Calu3 (cell line): Measurements from ENCODE around the gene ZNF700. TPM values are rescaled to one million over a fixed set of nuclear protein-coding genes. Genes with fewer than 3 reads are reported as not detected.
A peak's percentile ranks its signal among the peaks of the same experiment; 100 is the strongest.

Source experiments
- BruUV-seq: library from RNA; stranded (reverse); fragments of 400-500 nt; replicated peaks from 2 replicates; lab custom pipeline; 2021; lab: Mats Ljungman, UMichigan
- CTCF ChIA-PET: fragments of 300-600 bp; sonication (Branson Sonifier 250); formaldehyde crosslinking; loops from one replicate; lab custom pipeline; 2022; ENCODE audit warnings: antibody characterized with exemption; lab: Charles Lee
- DNase-seq: peaks from one replicate; pipeline ENCODE4 v3.0.0; 2022
- H3K27ac Mint-ChIP-seq: one replicate; pipeline ENCODE4 v1.8.0; 2022; ENCODE audit warnings: mixed read lengths; ENCODE audit not compliant: unreplicated experiment
- H3K27me3 Mint-ChIP-seq: one replicate; pipeline ENCODE4 v1.8.0; 2022; ENCODE audit warnings: mixed read lengths; ENCODE audit not compliant: unreplicated experiment
- H3K36me3 Mint-ChIP-seq: one replicate; pipeline ENCODE4 v1.8.0; 2022; ENCODE audit warnings: mild to moderate bottlenecking, moderate library complexity, mixed read lengths; ENCODE audit not compliant: insufficient read depth, unreplicated experiment
- H3K4me1 Mint-ChIP-seq: one replicate; pipeline ENCODE4 v1.8.0; 2022; ENCODE audit warnings: mild to moderate bottlenecking, low read depth, mixed read lengths; ENCODE audit not compliant: unreplicated experiment
- H3K4me3 Mint-ChIP-seq: one replicate; pipeline ENCODE4 v1.8.0; 2022; ENCODE audit warnings: mild to moderate bottlenecking, low read depth, moderate library complexity, mixed read lengths; ENCODE audit not compliant: unreplicated experiment
- H3K9me3 Mint-ChIP-seq: one replicate; pipeline ENCODE4 v1.8.0; 2022; ENCODE audit warnings: low read depth, mixed read lengths; ENCODE audit not compliant: unreplicated experiment
- CTCF ChIP-seq: fragments of 200-600 bp; IDR thresholded peaks from one replicate; pipeline ENCODE4 v1.8.0; 2022; ENCODE audit warnings: antibody characterized with exemption; ENCODE audit not compliant: unreplicated experiment
- intact Hi-C: fragments of 100-400 bp; cut with micrococcal nuclease; formaldehyde crosslinking; loops from one replicate; pipeline ENCODE4 v1.10.0; 2022; ENCODE audit not compliant: unreplicated experiment
- total RNA-seq: library from RNA; stranded (reverse); gene quantifications from 2 replicates; pipeline ENCODE4 v1.2.3, GENCODE V29; 2022

ZNF700 gene
- total RNA-seq, 1 experiment from 2014 or later = 11.4 TPM

GRCh38 chr19:11963566-11964355 lies 38.9 kb downstream of the ZNF700 start:
- no TSS peak for BruUV-seq
- CTCF ChIA-PET = interaction anchor here (0.6 kb wide), 1 partner anchor 42 kb away, joined by 3 read pairs; no protein-coding TSS in a partner anchor
- Mint-ChIP-seq H3K4me3 (no peak overlapping the region), H3K4me1 (peaks cover 9% of the 10 kb centered on the region), H3K27ac (no peak overlapping the region), H3K27me3 (no peaks in the 10 kb centered on the region), H3K9me3 (peaks cover 6% of the 10 kb centered on the region), H3K36me3 (peaks cover 19% of the 10 kb centered on the region)
- DNase-seq = peak; percentile 26
- intact Hi-C loops = loop anchor here (2.0 kb wide), 1 partner anchor 177 kb away; the partner anchor contains the start of gene ZNF20
- TF ChIP-seq CTCF = no peak

- no TSS peak for BruUV-seq
- TF ChIP-seq CTCF = no peak
- no peak overlapping the region for H3K27ac Mint-ChIP-seq
- CTCF ChIA-PET = interaction anchor here (0.6 kb wide), 1 partner anchor 10 kb away, joined by 3 read pairs; no protein-coding TSS in a partner anchor
- peaks cover 9% of the 10 kb centered on the region for H3K4me1 Mint-ChIP-seq
- intact Hi-C loops = loop anchor here (2.0 kb wide), 1 partner anchor 176 kb away; the partner anchor contains the start of gene ZNF20
- DNase-seq = no peak
- H3K36me3 Mint-ChIP-seq = peaks cover 19% of the 10 kb centered on the region
- H3K9me3 Mint-ChIP-seq = peaks cover 6% of the 10 kb centered on the region
- peak overlapping the region; percentile 63 for H3K4me3 Mint-ChIP-seq
- H3K27me3 Mint-ChIP-seq = no peaks in the 10 kb centered on the region
These were observed 39.6 kb downstream of the ZNF700 start for GRCh38 chr19:11964496-11964857.

GRCh38 chr19:11964858-11965645 lies 40.1 kb downstream of the ZNF700 start, which contains the start of gene ZNF763:
TSS of gene ZNF763 (plus strand) at chr19:11965040. CDS start at chr19:11965209, 169 bp downstream.
- BruUV-seq = TSS peak; percentile 62
- Mint-ChIP-seq H3K4me1 (peaks cover 9% of the 10 kb centered on the region), H3K9me3 (peaks cover 8% of the 10 kb centered on the region), H3K27me3 (no peaks in the 10 kb centered on the region), H3K27ac (no peak within 1 kb of the TSS), H3K4me3 (peak within 1 kb of the TSS; percentile 63), H3K36me3 (peaks cover 19% of the 10 kb centered on the region)
- CTCF ChIA-PET = interaction anchor here (0.6 kb wide), 1 partner anchor 10 kb away, joined by 3 read pairs; no protein-coding TSS in a partner anchor
- DNase-seq = peak; percentile 87
- intact Hi-C loops = loop anchor here (1.0 to 2.0 kb wide), 3 partner anchors 23 to 176 kb away; partner anchors contain the start of genes ZNF20 and ZNF700
- TF ChIP-seq CTCF = no peak

- Mint-ChIP-seq H3K27ac (no peak overlapping the region), H3K9me3 (peaks cover 10% of the 10 kb centered on the region), H3K36me3 (peaks cover 6% of the 10 kb centered on the region), H3K4me1 (peaks cover 9% of the 10 kb centered on the region), H3K27me3 (no peaks in the 10 kb centered on the region), H3K4me3 (no peak overlapping the region)
- CTCF ChIA-PET = no interaction called here
- DNase-seq = no peak
- no peak for TF ChIP-seq CTCF
- intact Hi-C loops = no loop called here
- no TSS peak for BruUV-seq
These were observed 45.3 kb downstream of the ZNF700 start for GRCh38 chr19:11970174-11970573.
